SW 1271 (cell line): ENCODE measurements around the gene ZFP14.
"Not testable (repeated sequence)": the region's sequence is repeated elsewhere in the genome, so short reads cannot be mapped to it uniquely, and the experiment has no call there.

Experiments
- DNase-seq, 2 experiments: peaks; one replicate each; lab custom pipeline; 2025; lab: John Stamatoyannopoulos, UW

Gene ZFP14

GRCh38 chr19:36330216-36330615 is 48.8 kb downstream of the ZFP14 start:
- no peak for DNase-seq

GRCh38 chr19:36329534-36329933 is 49.5 kb downstream of the ZFP14 start:
- not testable (repeated sequence) for DNase-seq

- not testable (repeated sequence) for DNase-seq
Measured at GRCh38 chr19:36326649-36327048, 52.4 kb downstream of the ZFP14 start.

GRCh38 chr19:36315164-36315563 is 63.8 kb downstream of the ZFP14 start:
- DNase-seq: not testable (repeated sequence)

GRCh38 chr19:36314053-36314452 is 64.9 kb downstream of the ZFP14 start:
- DNase-seq: not testable (repeated sequence)

- not testable (repeated sequence) for DNase-seq
Measured at GRCh38 chr19:36311098-36311760, 67.8 kb downstream of the ZFP14 start.

- DNase-seq: not testable (repeated sequence)
Measured at GRCh38 chr19:36310416-36310990, 68.5 kb downstream of the ZFP14 start.

GRCh38 chr19:36309759-36310158 is 69.2 kb downstream of the ZFP14 start:
- DNase-seq: not testable (repeated sequence)

GRCh38 chr19:36309309-36309708 is 69.7 kb downstream of the ZFP14 start:
- DNase-seq: not testable (repeated sequence)

GRCh38 chr19:36292317-36292716 is 86.7 kb downstream of the ZFP14 start:
- not testable (repeated sequence) for DNase-seq
